ENCODE results near the gene RAP2A.

The RAP2A gene

GRCh38 chr13:97413694-97414093, 20.3 kb upstream of the RAP2A start:
- TF ChIP-seq REST (IDR thresholded peaks at IDR 0.05; ENCODE audit: insufficient read depth in 1 of 2, low read depth in 2 of 2, low read length in 2 of 2): no peak
- no peak for TF ChIP-seq TAF1 (IDR thresholded peaks at IDR 0.05; ENCODE audit: borderline replicate concordance, insufficient read depth, low read length)
- TF ChIP-seq POLR2AphosphoS5 (IDR thresholded peaks at IDR 0.05; ENCODE audit: low read depth, low read length): no peak
- no peak for TF ChIP-seq FOXP2 (optimal IDR thresholded peaks at IDR 0.05; ENCODE audit: borderline replicate concordance, extremely low read depth, extremely low read length, insufficient read depth)
- TF ChIP-seq SIN3A (IDR thresholded peaks at IDR 0.05; ENCODE audit: borderline replicate concordance, insufficient read depth, low read length): no peak

- no peak for TF ChIP-seq REST (IDR thresholded peaks at IDR 0.05; ENCODE audit: insufficient read depth in 1 of 2, low read depth in 2 of 2, low read length in 2 of 2)
- TF ChIP-seq FOXP2 (optimal IDR thresholded peaks at IDR 0.05; ENCODE audit: borderline replicate concordance, extremely low read depth, extremely low read length, insufficient read depth): no peak
- no peak for TF ChIP-seq SIN3A (IDR thresholded peaks at IDR 0.05; ENCODE audit: borderline replicate concordance, insufficient read depth, low read length)
- TF ChIP-seq POLR2AphosphoS5 (IDR thresholded peaks at IDR 0.05; ENCODE audit: low read depth, low read length): no peak
- TF ChIP-seq TAF1 (IDR thresholded peaks at IDR 0.05; ENCODE audit: borderline replicate concordance, insufficient read depth, low read length): no peak
These were observed 19.6 kb upstream of the RAP2A start for GRCh38 chr13:97414392-97414791.

- TF ChIP-seq FOXP2 (optimal IDR thresholded peaks at IDR 0.05; ENCODE audit: borderline replicate concordance, extremely low read depth, extremely low read length, insufficient read depth) (no peak), TAF1 (IDR thresholded peaks at IDR 0.05; ENCODE audit: borderline replicate concordance, insufficient read depth, low read length) (no peak), REST (IDR thresholded peaks at IDR 0.05; ENCODE audit: insufficient read depth in 1 of 2, low read depth in 2 of 2, low read length in 2 of 2) (no peak), POLR2AphosphoS5 (IDR thresholded peaks at IDR 0.05; ENCODE audit: low read depth, low read length) (no peak), SIN3A (IDR thresholded peaks at IDR 0.05; ENCODE audit: borderline replicate concordance, insufficient read depth, low read length) (no peak)
These were observed 16.3 kb upstream of the RAP2A start for GRCh38 chr13:97417698-97418097.

GRCh38 chr13:97422118-97423054, 11.6 kb upstream of the RAP2A start:
- TF ChIP-seq FOXP2 (optimal IDR thresholded peaks at IDR 0.05; ENCODE audit: borderline replicate concordance, extremely low read depth, extremely low read length, insufficient read depth) (no peak), REST (IDR thresholded peaks at IDR 0.05; ENCODE audit: insufficient read depth in 1 of 2, low read depth in 2 of 2, low read length in 2 of 2) (no peak), SIN3A (IDR thresholded peaks at IDR 0.05; ENCODE audit: borderline replicate concordance, insufficient read depth, low read length) (no peak), TAF1 (IDR thresholded peaks at IDR 0.05; ENCODE audit: borderline replicate concordance, insufficient read depth, low read length) (no peak), POLR2AphosphoS5 (IDR thresholded peaks at IDR 0.05; ENCODE audit: low read depth, low read length) (no peak)

Data from PFSK-1 (cell line).